ENCODE results near the gene USP1. TPM values are rescaled to one million over a fixed set of nuclear protein-coding genes. Genes with fewer than 3 reads are reported as not detected.

The USP1 gene
- total RNA-seq, 2 experiments from 2014 or later, result 26.2 to 28.3 TPM

GRCh38 chr1:62436039-62436465, 797 bp upstream of the USP1 start:
- no peaks in the 10 kb centered on the region for H3K9me3 ChIP-seq (ENCODE audit: control insufficient read depth in 1 of 2, insufficient read depth in 1 of 2, low read length in 2 of 2)
- peak in 10 of 14 experiments; percentile 93 to 99 (median 95) for DNase-seq
- H3K36me3 ChIP-seq (ENCODE audit: insufficient read depth, low read length), result no peaks in the 10 kb centered on the region
- TF ChIP-seq, protein P1, sequence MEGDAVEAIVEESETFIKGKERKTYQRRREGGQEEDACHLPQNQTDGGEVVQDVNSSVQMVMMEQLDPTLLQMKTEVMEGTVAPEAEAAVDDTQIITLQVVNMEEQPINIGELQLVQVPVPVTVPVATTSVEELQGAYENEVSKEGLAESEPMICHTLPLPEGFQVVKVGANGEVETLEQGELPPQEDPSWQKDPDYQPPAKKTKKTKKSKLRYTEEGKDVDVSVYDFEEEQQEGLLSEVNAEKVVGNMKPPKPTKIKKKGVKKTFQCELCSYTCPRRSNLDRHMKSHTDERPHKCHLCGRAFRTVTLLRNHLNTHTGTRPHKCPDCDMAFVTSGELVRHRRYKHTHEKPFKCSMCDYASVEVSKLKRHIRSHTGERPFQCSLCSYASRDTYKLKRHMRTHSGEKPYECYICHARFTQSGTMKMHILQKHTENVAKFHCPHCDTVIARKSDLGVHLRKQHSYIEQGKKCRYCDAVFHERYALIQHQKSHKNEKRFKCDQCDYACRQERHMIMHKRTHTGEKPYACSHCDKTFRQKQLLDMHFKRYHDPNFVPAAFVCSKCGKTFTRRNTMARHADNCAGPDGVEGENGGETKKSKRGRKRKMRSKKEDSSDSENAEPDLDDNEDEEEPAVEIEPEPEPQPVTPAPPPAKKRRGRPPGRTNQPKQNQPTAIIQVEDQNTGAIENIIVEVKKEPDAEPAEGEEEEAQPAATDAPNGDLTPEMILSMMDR (IDR thresholded peaks at IDR 0.05), result no peak
- H3K4me3 ChIP-seq (ENCODE audit: low read length), result peak overlapping the region; percentile 93
- H3K27me3 Mint-ChIP-seq, result no peaks in the 10 kb centered on the region
- CTCF ChIA-PET, result no interaction called here
- H3K27me3 ChIP-seq (ENCODE audit: control insufficient read depth in 1 of 2, insufficient read depth in 2 of 2, low read length in 2 of 2), result no peaks in the 10 kb centered on the region
- H3K27ac Mint-ChIP-seq, result peak overlapping the region; percentile 99
- H3K4me1 ChIP-seq (ENCODE audit: insufficient read depth, low read length), result peaks cover 20% of the 10 kb centered on the region
- no peaks in the 10 kb centered on the region for H3K9me3 Mint-ChIP-seq
- H3K36me3 Mint-ChIP-seq (ENCODE audit: low read depth), result peaks cover 36% of the 10 kb centered on the region
- POLR2A ChIA-PET, result interaction anchor here (0.6 to 2.5 kb wide), 21 partner anchors 9 to 1359 kb away, joined by 3 to 29 read pairs (median 5); partner anchors contain the start of genes ALG6, ATG4C, DOCK7 and PGM1
- intact Hi-C loops (cut with DNase I, micrococcal nuclease), result loop anchor here (1.0 to 10.0 kb wide), 8 partner anchors 164 to 1359 kb away; partner anchors contain the start of genes ALG6 (in 1 of the 2), DOCK7 (in 1 of the 2), EFCAB7 (in 1 of the 2) and ITGB3BP (in 1 of the 2)
- no peak for ATAC-seq (ENCODE audit: poor library complexity)
- peaks cover 42% of the 10 kb centered on the region for H3K4me1 Mint-ChIP-seq (ENCODE audit: low read depth)
- peak overlapping the region; percentile 97 for H3K4me3 Mint-ChIP-seq
- peak overlapping the region; percentile 94 to 99 for H3K27ac ChIP-seq (ENCODE audit: low read depth in 1 of 2, low read length in 2 of 2)

- peaks cover 11% of the 10 kb centered on the region for H3K36me3 ChIP-seq (ENCODE audit: insufficient read depth, low read length)
- Mint-ChIP-seq H3K27me3 (no peaks in the 10 kb centered on the region), H3K4me1 (ENCODE audit: low read depth) (peaks cover 54% of the 10 kb centered on the region), H3K27ac (peak overlapping the region; percentile 99), H3K9me3 (no peaks in the 10 kb centered on the region), H3K4me3 (peak overlapping the region; percentile 97), H3K36me3 (ENCODE audit: low read depth) (peaks cover 50% of the 10 kb centered on the region)
- no peaks in the 10 kb centered on the region for H3K27me3 ChIP-seq (ENCODE audit: control insufficient read depth in 1 of 2, insufficient read depth in 2 of 2, low read length in 2 of 2)
- POLR2A ChIA-PET, result interaction anchor here (0.5 to 2.5 kb wide), 11 partner anchors 8 to 1360 kb away, joined by 3 to 29 read pairs (median 6); partner anchors contain the start of genes ALG6, ATG4C, DOCK7 and PGM1
- H3K9me3 ChIP-seq (ENCODE audit: control insufficient read depth in 1 of 2, insufficient read depth in 1 of 2, low read length in 2 of 2), result no peaks in the 10 kb centered on the region
- peaks cover 20% of the 10 kb centered on the region for H3K4me1 ChIP-seq (ENCODE audit: insufficient read depth, low read length)
- CTCF ChIA-PET, result interaction anchor here (1.3 kb wide), 1 partner anchor 13 kb away, joined by 3 read pairs; no protein-coding TSS in a partner anchor
- ATAC-seq (ENCODE audit: poor library complexity) (no peak), DNase-seq (peak in 13 of 14 experiments; percentile 2 to 74 (median 36))
- peak overlapping the region; percentile 93 for H3K4me3 ChIP-seq (ENCODE audit: low read length)
- peak overlapping the region; percentile 97 to 99 for H3K27ac ChIP-seq (ENCODE audit: low read depth in 1 of 2, low read length in 2 of 2)
- TF ChIP-seq, protein P1 (IDR thresholded peaks at IDR 0.05), result no peak
- intact Hi-C loops (cut with DNase I, micrococcal nuclease), result loop anchor here (5.0 to 10.0 kb wide), 7 partner anchors 165 to 1360 kb away; partner anchors contain the start of genes ALG6 (in 1 of the 2), DOCK7 (in 1 of the 2), EFCAB7 (in 1 of the 2) and ITGB3BP (in 1 of the 2)
Measured at GRCh38 chr1:62437273-62437940, 558 bp downstream of the USP1 start.

DNA sequence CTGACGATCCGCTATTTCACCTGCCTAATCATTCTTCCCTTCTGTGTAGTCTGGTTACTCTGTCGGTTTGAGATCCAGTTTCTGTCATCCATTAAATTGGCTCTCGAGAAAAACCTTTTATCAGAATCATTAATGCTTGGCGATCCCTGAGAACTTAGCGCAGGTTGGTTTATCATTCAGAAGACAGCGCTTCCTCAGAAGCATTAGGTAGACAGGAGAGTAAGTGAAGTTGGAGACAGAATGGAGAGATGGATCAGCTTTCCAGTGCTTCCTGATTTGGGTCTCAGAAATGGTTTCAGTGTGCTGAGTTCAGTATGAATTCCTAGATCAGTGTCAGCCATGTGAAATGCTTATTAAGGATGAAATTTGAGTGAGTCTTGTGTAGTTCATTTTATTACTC, 1.3 kb downstream of the USP1 start:
- Histone ChIP-seq H3K27ac (ENCODE audit: low read depth in 1 of 2, low read length in 2 of 2) (no peak overlapping the region), H3K36me3 (ENCODE audit: insufficient read depth, low read length) (peaks cover 19% of the 10 kb centered on the region), H3K9me3 (ENCODE audit: control insufficient read depth in 1 of 2, insufficient read depth in 1 of 2, low read length in 2 of 2) (no peaks in the 10 kb centered on the region), H3K4me3 (ENCODE audit: low read length) (peak overlapping the region; percentile 93), H3K4me1 (ENCODE audit: insufficient read depth, low read length) (peaks cover 20% of the 10 kb centered on the region), H3K27me3 (ENCODE audit: control insufficient read depth in 1 of 2, insufficient read depth in 2 of 2, low read length in 2 of 2) (no peaks in the 10 kb centered on the region)
- H3K4me3 Mint-ChIP-seq, result peak overlapping the region; percentile 97
- peak in 1 of 14 experiments; percentile 19 for DNase-seq
- intact Hi-C loops (cut with DNase I, micrococcal nuclease), result loop anchor here (5.0 to 10.0 kb wide), 7 partner anchors 166 to 1361 kb away; partner anchors contain the start of genes ALG6 (in 1 of the 2), DOCK7 (in 1 of the 2), EFCAB7 (in 1 of the 2) and ITGB3BP (in 1 of the 2)
- ChIA-PET CTCF (interaction anchor here (1.3 kb wide), 1 partner anchor 13 kb away, joined by 3 read pairs; no protein-coding TSS in a partner anchor), POLR2A (no interaction called here)
- no peaks in the 10 kb centered on the region for H3K9me3 Mint-ChIP-seq
- TF ChIP-seq, protein P1 (IDR thresholded peaks at IDR 0.05), result no peak
- H3K4me1 Mint-ChIP-seq (ENCODE audit: low read depth), result peaks cover 54% of the 10 kb centered on the region
- H3K27me3 Mint-ChIP-seq, result no peaks in the 10 kb centered on the region
- peak overlapping the region; percentile 99 for H3K27ac Mint-ChIP-seq
- peaks cover 55% of the 10 kb centered on the region for H3K36me3 Mint-ChIP-seq (ENCODE audit: low read depth)
- ATAC-seq (ENCODE audit: poor library complexity), result no peak
